Measurements from ENCODE around the gene ZBTB11. TPM values are rescaled to one million over a fixed set of nuclear protein-coding genes. Genes with fewer than 3 reads are reported as not detected.

The ZBTB11 gene
- total and polyA plus RNA-seq, 9 of the 15 experiments (the other 6 are each of a cell fraction or from before 2014, with no cell fraction given): 6.2 to 31.9 (median 21.4) TPM

DNA sequence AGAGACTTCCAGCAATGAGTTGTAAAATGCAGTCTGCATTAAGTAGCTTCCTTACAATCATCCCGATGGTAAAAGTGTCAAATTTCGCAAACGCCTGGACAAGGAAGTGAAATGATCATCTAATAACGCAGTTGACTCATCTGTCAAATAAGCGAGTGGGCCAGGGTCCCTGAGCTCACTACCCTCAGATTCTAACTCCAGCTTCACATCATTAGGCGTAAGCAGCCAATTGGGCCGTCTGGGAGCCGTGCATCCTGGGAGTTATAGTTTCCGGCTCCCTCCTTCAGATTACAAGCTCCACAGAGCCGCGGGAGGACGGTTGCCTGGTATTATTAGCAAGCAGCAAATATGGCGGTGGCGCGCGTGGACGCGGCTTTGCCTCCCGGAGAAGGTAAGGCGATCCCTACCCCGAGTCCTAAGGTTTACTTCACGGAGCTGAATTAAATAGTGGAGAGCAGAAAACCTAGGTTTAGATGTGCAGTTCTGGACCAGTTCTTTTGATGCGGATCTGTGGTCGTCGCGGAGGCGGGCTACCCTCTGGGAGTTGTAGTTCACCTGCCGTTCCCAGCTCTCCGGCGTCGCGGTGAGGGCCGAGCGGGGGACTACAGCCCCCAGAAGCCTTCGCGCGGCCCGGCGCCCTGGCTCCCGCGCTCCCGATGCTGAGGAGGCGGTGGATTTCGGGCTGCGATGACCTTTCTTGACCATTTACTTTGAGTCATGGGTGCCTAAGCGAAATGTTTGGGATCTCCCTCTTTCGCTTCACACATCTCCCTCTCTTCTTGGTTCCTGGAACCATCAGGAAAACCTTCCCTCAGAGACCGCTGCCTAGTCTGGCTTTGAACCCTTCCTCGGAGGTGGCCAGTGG is 47.6 kb upstream of the ZBTB11 start, which contains the start of gene CEP97 (continued):
- TF ChIP-seq NFE2 (IDR thresholded peaks at IDR 0.05; ENCODE audit: low read depth): no peak
- no peak for TF ChIP-seq ZNF75A (CRISPR knock-in tag; IDR thresholded peaks at IDR 0.05)
- no peak for TF ChIP-seq ZNF830 (CRISPR knock-in tag; IDR thresholded peaks at IDR 0.05)
- TF ChIP-seq PHF8 (IDR thresholded peaks at IDR 0.05; ENCODE audit: borderline replicate concordance, low read length): peak; percentile 56; the same call in 1 of the 2 replicates
- no peak for TF ChIP-seq WHSC1 (IDR thresholded peaks at IDR 0.05; ENCODE audit: low read length)
- TF ChIP-seq ZNF354B (CRISPR knock-in tag; IDR thresholded peaks at IDR 0.05): no peak

GRCh38 chr3:101722394-101723173 is 45.7 kb upstream of the ZBTB11 start:
- in situ Hi-C loops (cut with MboI): no loop called here
- DNase-seq (ENCODE audit: extremely low read depth in 1 of 4, low spot score in 3 of 4): no peak
- BruUV-seq (replicated peaks): no TSS peak
- POLR2A ChIA-PET: interaction anchor here (0.8 kb wide), 1 partner anchor 19 kb away, joined by 3 read pairs; no protein-coding TSS in a partner anchor
- H3K4me2 ChIP-seq (ENCODE audit: insufficient read depth, low read length): no peak overlapping the region
- no peaks in the 10 kb centered on the region for H3K27me3 ChIP-seq (ENCODE audit: control insufficient read depth in 2 of 2, insufficient read depth in 2 of 2, low read length in 2 of 2)
- H3K4me1 ChIP-seq (replicated peaks in 1 of 2; ENCODE audit: control insufficient read depth in 2 of 2, insufficient read depth in 2 of 2, low read length in 2 of 2): peaks cover 0 to 8% of the 10 kb centered on the region in 2 experiments; a peak in 3 of 5 replicates
- no peaks in the 10 kb centered on the region for H4K20me1 ChIP-seq (replicated peaks; ENCODE audit: control insufficient read depth, insufficient read depth, low read length)
- no peak for FAIRE-seq
- H3K9me1 ChIP-seq (ENCODE audit: control insufficient read depth, insufficient read depth, low read length): no peaks in the 10 kb centered on the region
- TF ChIP-seq KHSRP (IDR thresholded peaks at IDR 0.05): no peak
- peak in 1 of 2 experiments; percentile 91 for TF ChIP-seq NCOA2 (IDR thresholded peaks at IDR 0.05; ENCODE audit: partially characterized antibody in 2 of 2)
- TF ChIP-seq SPI1 (IDR thresholded peaks at IDR 0.05; ENCODE audit: borderline replicate concordance, low read depth, low read length): peak; percentile 72; the same call in 1 of the 2 replicates
- TF ChIP-seq RBM25 (IDR thresholded peaks at IDR 0.05; ENCODE audit: low read depth, low read length, severe bottlenecking): peak; percentile 24
- ATAC-seq: no peak
- no peak overlapping the region for H3K9ac ChIP-seq (ENCODE audit: insufficient read depth in 1 of 2, low read depth in 2 of 2, low read length in 2 of 2)
- H2AFZ ChIP-seq (ENCODE audit: low read depth, low read length): peak overlapping the region; percentile 62
- 88% methylated on average over 7 of the region's 7 CpGs for WGBS (ENCODE audit: insufficient coverage, low coverage, missing lambda C conversion rate)
- no peak overlapping the region for H3K4me3 ChIP-seq
- H3K79me2 ChIP-seq (ENCODE audit: control insufficient read depth, insufficient read depth, low read length): peaks cover 20% of the 10 kb centered on the region
- no peaks in the 10 kb centered on the region for H3K9me3 ChIP-seq (replicated peaks; ENCODE audit: control insufficient read depth, insufficient read depth, low read depth, low read length)
- no peak overlapping the region for H3K27ac ChIP-seq (ENCODE audit: extremely low read depth, low read depth, low read length)
- CTCF ChIA-PET (ENCODE audit: low intra/inter-chr PET ratio): no interaction called here
- intact Hi-C loops (cut with micrococcal nuclease): no loop called here
- peaks cover 11% of the 10 kb centered on the region; the same call in 2 of the 3 replicates for H3K36me3 ChIP-seq (ENCODE audit: control insufficient read depth, insufficient read depth, low read length)

All from K562 (cell line).